IMR-90 (cell line): ENCODE measurements around the gene TUBG2. TPM values are rescaled to one million over a fixed set of nuclear protein-coding genes. Genes with fewer than 3 reads are reported as not detected.

ENCODE experiments used
- ATAC-seq: fragments of 200-7000 bp; cut with Tn5 transposase; 2 replicates; pipeline ENCODE4 v1.9.1; 2020; ENCODE audit warnings: low read depth, mild to moderate bottlenecking, moderate library complexity
- BruUV-seq: library from RNA; stranded (reverse); fragments of 400-500 nt; replicated peaks from 2 replicates; lab custom pipeline; 2021; lab: Mats Ljungman, UMichigan
- CTCF ChIA-PET: fragments of 300-600 bp; formaldehyde crosslinking; extraction: SDS; loops from one replicate; lab custom pipeline; 2021; ENCODE audit warnings: antibody characterized with exemption; lab: Yijun Ruan, JAX
- POLR2A ChIA-PET: fragments of 300-600 bp; sonication (Branson Sonifier 250); formaldehyde crosslinking; loops from one replicate; lab custom pipeline; 2022; ENCODE audit warnings: antibody characterized with exemption; ENCODE audit not compliant: unreplicated experiment; lab: Charles Lee
- DNase-seq: peaks from one replicate; pipeline ENCODE4 v3.0.0; 2013
- H2AFZ ChIP-seq: replicated peaks from 2 replicates; pipeline ENCODE3; 2013; ENCODE audit warnings: low read length, mild to moderate bottlenecking; ENCODE audit not compliant: poor library complexity
- H2AK5ac ChIP-seq: 2 replicates; pipeline ENCODE4 v1.6.1; 2013; ENCODE audit warnings: low read depth, low read length, inconsistent platforms
- H2AK9ac ChIP-seq: replicated peaks from 2 replicates; pipeline ENCODE3; 2013; ENCODE audit warnings: mild to moderate bottlenecking, low read depth, low read length, moderate library complexity; ENCODE audit not compliant: poor library complexity
- H2BK120ac ChIP-seq: 2 replicates; pipeline ENCODE4 v1.6.1; 2013; ENCODE audit warnings: low read depth, low read length, inconsistent platforms
- H2BK15ac ChIP-seq: 3 replicates; pipeline ENCODE4 v1.6.1; 2013; ENCODE audit warnings: low read depth, low read length, inconsistent platforms
- H2BK20ac ChIP-seq: 2 replicates; pipeline ENCODE4 v1.6.1; 2013; ENCODE audit warnings: low read depth, mild to moderate bottlenecking, inconsistent platforms, low read length, moderate library complexity
- H2BK5ac ChIP-seq: 2 replicates; pipeline ENCODE4 v1.6.1; 2013; ENCODE audit warnings: mild to moderate bottlenecking, low read depth, low read length, inconsistent platforms; ENCODE audit not compliant: poor library complexity, severe bottlenecking
- H3K14ac ChIP-seq: replicated peaks from 2 replicates; pipeline ENCODE4 v1.6.1; 2013; ENCODE audit warnings: low read depth, low read length, inconsistent platforms
- H3K18ac ChIP-seq: 2 replicates; pipeline ENCODE4 v1.6.1; 2013; ENCODE audit warnings: low read depth, low read length, control low read depth
- H3K23ac ChIP-seq: 2 replicates; pipeline ENCODE4 v1.6.1; 2013; ENCODE audit warnings: low read depth, low read length, inconsistent platforms
- H3K27ac ChIP-seq: 2 replicates; pipeline ENCODE4 v1.5.1; 2013; ENCODE audit warnings: mild to moderate bottlenecking, control low read depth, low read length; ENCODE audit not compliant: insufficient read depth
- H3K27me3 ChIP-seq: 2 replicates; pipeline ENCODE4 v1.6.1; 2013; ENCODE audit warnings: low read length; ENCODE audit not compliant: control insufficient read depth, insufficient read depth
- H3K36me3 ChIP-seq: 2 replicates; pipeline ENCODE4 v1.6.1; 2013; ENCODE audit warnings: low read length, mixed read lengths; ENCODE audit not compliant: control insufficient read depth, insufficient read depth
- H3K4ac ChIP-seq: 2 replicates; pipeline ENCODE4 v1.6.1; 2013; ENCODE audit warnings: low read depth, low read length, inconsistent platforms
- H3K4me1 ChIP-seq: 2 replicates; pipeline ENCODE4 v1.6.1; 2013; ENCODE audit warnings: low read length, mixed read lengths; ENCODE audit not compliant: control insufficient read depth, insufficient read depth
- H3K4me2 ChIP-seq: 2 replicates; pipeline ENCODE4 v1.6.1; 2013; ENCODE audit warnings: low read depth, mild to moderate bottlenecking, control low read depth, low read length, moderate library complexity
- H3K4me3 ChIP-seq: 2 replicates; pipeline ENCODE4 v1.5.1; 2013; ENCODE audit warnings: low read depth, mild to moderate bottlenecking, control low read depth, low read length, moderate library complexity; ENCODE audit not compliant: insufficient read depth
- H3K56ac ChIP-seq: 2 replicates; pipeline ENCODE4 v1.6.1; 2013; ENCODE audit warnings: low read length, inconsistent platforms; ENCODE audit not compliant: insufficient read depth; ENCODE audit errors: extremely low read depth
- H3K79me1 ChIP-seq, 2 experiments: 2 replicates each; pipeline ENCODE4 v1.6.1; 2013; ENCODE audit warnings: low read length in 2 of 2, inconsistent platforms in 1 of 2, low read depth in 1 of 2
- H3K9ac ChIP-seq: 2 replicates; pipeline ENCODE4 v1.6.1; 2013; ENCODE audit warnings: low read depth, low read length, control low read depth
- H3K9me1 ChIP-seq: 2 replicates; pipeline ENCODE4 v1.6.1; 2013; ENCODE audit warnings: low read length, inconsistent platforms; ENCODE audit not compliant: insufficient read depth
- H3K9me3 ChIP-seq: 2 replicates; pipeline ENCODE4 v1.6.1; 2013; ENCODE audit warnings: low read length; ENCODE audit not compliant: control insufficient read depth, insufficient read depth
- H4K20me1 ChIP-seq: 2 replicates; pipeline ENCODE4 v1.6.1; 2013; ENCODE audit warnings: low read length, inconsistent platforms; ENCODE audit not compliant: insufficient read depth
- H4K5ac ChIP-seq: 2 replicates; pipeline ENCODE4 v1.6.1; 2013; ENCODE audit warnings: mild to moderate bottlenecking, low read depth, low read length, control low read depth
- H4K8ac ChIP-seq, 2 experiments: 2 replicates each; pipeline ENCODE4 v1.6.1; 2013; ENCODE audit warnings: low read depth in 2 of 2, low read length in 2 of 2, control low read depth in 1 of 2, inconsistent platforms in 1 of 2
- H4K91ac ChIP-seq: 2 replicates; pipeline ENCODE4 v1.6.1; 2013; ENCODE audit warnings: low read depth, low read length, inconsistent platforms; ENCODE audit not compliant: insufficient read depth
- BHLHE40 ChIP-seq: fragments of 150-350 bp; IDR thresholded peaks from 2 replicates; pipeline ENCODE4 v1.6.1; 2016; ENCODE audit warnings: mild to moderate bottlenecking, low read depth, low read length
- CEBPB ChIP-seq: IDR thresholded peaks from 2 replicates; pipeline ENCODE4 v1.6.1; 2012; ENCODE audit warnings: low read depth, low read length, improper control_type of control experiment
- CHD1 ChIP-seq: IDR thresholded peaks from 2 replicates; pipeline ENCODE4 v1.6.1; 2012; ENCODE audit warnings: low read depth, low read length, improper control_type of control experiment
- CTCF ChIP-seq: conservative IDR thresholded peaks from 2 replicates; pipeline ENCODE4 v1.5.1; 2012; ENCODE audit warnings: mild to moderate bottlenecking, low read depth, low read length, improper control_type of control experiment
- ELK1 ChIP-seq: fragments of 150-350 bp; IDR thresholded peaks from 2 replicates; pipeline ENCODE4 v1.6.1; 2016; ENCODE audit warnings: low read depth, mild to moderate bottlenecking, low read length, moderate library complexity, borderline replicate concordance
- FOS ChIP-seq: fragments of 150-350 bp; IDR thresholded peaks from 2 replicates; pipeline ENCODE4 v1.6.1; 2016; ENCODE audit warnings: low read depth, low read length
- MAZ ChIP-seq: IDR thresholded peaks from 2 replicates; pipeline ENCODE4 v1.6.1; 2012; ENCODE audit warnings: low read depth, mild to moderate bottlenecking, low read length, improper control_type of control experiment, moderate library complexity, borderline replicate concordance
- MXI1 ChIP-seq: IDR thresholded peaks from 2 replicates; pipeline ENCODE4 v1.6.1; 2012; ENCODE audit warnings: low read depth, mild to moderate bottlenecking, low read length, moderate library complexity, borderline replicate concordance
- POLR2A ChIP-seq: IDR thresholded peaks from 2 replicates; pipeline ENCODE4 v1.6.1; 2012; ENCODE audit warnings: mild to moderate bottlenecking, low read depth, low read length
- RAD21 ChIP-seq: IDR thresholded peaks from 2 replicates; pipeline ENCODE4 v1.6.1; 2012; ENCODE audit warnings: low read length, improper control_type of control experiment
- RFX5 ChIP-seq: IDR thresholded peaks from 2 replicates; pipeline ENCODE4 v1.8.0; 2012; ENCODE audit warnings: low read depth, mild to moderate bottlenecking, low read length, moderate library complexity
- SMC3 ChIP-seq: fragments of 150-350 bp; IDR thresholded peaks from 2 replicates; pipeline ENCODE4 v1.6.1; 2016; ENCODE audit warnings: low read depth, mild to moderate bottlenecking, antibody characterized with exemption, low read length, moderate library complexity
- USF2 ChIP-seq: fragments of 150-350 bp; IDR thresholded peaks from 2 replicates; pipeline ENCODE4 v1.6.1; 2017; ENCODE audit warnings: mild to moderate bottlenecking, antibody characterized with exemption, low read length, low read depth
- WGBS, 2 experiments: methylation state at CpG; one replicate each; pipeline versions ENCODE4 v1.1.5 to v1.1.7; 2013; ENCODE audit warnings: missing lambda C conversion rate in 2 of 2; ENCODE audit not compliant: insufficient read length in 1 of 2; ENCODE audit errors: extremely low coverage in 2 of 2; 5-methylcytosine and 5-hydroxymethylcytosine counted together
- dilution Hi-C: fragments of 300-500 bp; cut with HindIII; formaldehyde crosslinking; loops from one replicate; pipeline ENCODE4 v1.14.3; 2018; ENCODE audit warnings: low sequenced_read_pairs; ENCODE audit not compliant: unreplicated experiment
- in situ Hi-C: fragments of 300-500 bp; cut with MboI; formaldehyde crosslinking; loops from 3 replicates; pipeline ENCODE4 v1.14.3; 2019; ENCODE audit warnings: low sequenced_read_pairs, inconsistent platforms, mixed read lengths
- intact Hi-C: fragments of 100-400 bp; cut with micrococcal nuclease; formaldehyde crosslinking; loops from 2 replicates; pipeline ENCODE4 v1.10.0; 2022
- polyA plus RNA-seq, 3 experiments: library from polyadenylated mRNA; depleted of rRNA; stranded (reverse); fragments of >200 nt; gene quantifications; 2 replicates each; pipeline ENCODE4 v1.2.3, GENCODE V29; 2012; ENCODE audit warnings: low replicate concordance in 1 of 3
- total RNA-seq: library from RNA; depleted of rRNA; stranded (reverse); fragments of >200 nt; gene quantifications from 2 replicates; pipeline ENCODE4 v1.2.3, GENCODE V29; 2012

TUBG2 gene
- total and polyA plus RNA-seq, 2 of the 4 experiments (the other 2 are of a cell fraction): 3.6 to 24.6 TPM

- Histone ChIP-seq H2AK9ac (no peak overlapping the region), H3K36me3 (no peaks in the 10 kb centered on the region), H3K9ac (no peak overlapping the region), H2AK5ac (no peak overlapping the region), H3K79me1 (no peaks in the 10 kb centered on the region), H3K27ac (no peak overlapping the region), H3K23ac (no peak overlapping the region), H4K91ac (no peak overlapping the region), H3K14ac (no peak overlapping the region), H3K4me3 (no peak overlapping the region), H3K4me2 (no peak overlapping the region), H2BK20ac (no peak overlapping the region), H2AFZ (no peak overlapping the region), H3K9me3 (no peaks in the 10 kb centered on the region), H3K56ac (no peak overlapping the region), H3K4me1 (peaks cover 3% of the 10 kb centered on the region; the same call in 1 of the 2 replicates), H4K8ac (no peak overlapping the region), H4K20me1 (no peaks in the 10 kb centered on the region), H3K27me3 (peaks cover 25% of the 10 kb centered on the region), H3K18ac (no peak overlapping the region), H2BK5ac (no peak overlapping the region), H3K9me1 (no peaks in the 10 kb centered on the region), H2BK120ac (no peak overlapping the region), H4K5ac (no peak overlapping the region), H3K4ac (no peak overlapping the region), H2BK15ac (no peak overlapping the region)
- DNase-seq (no peak), ATAC-seq (no peak)
- TF ChIP-seq POLR2A (no peak), CEBPB (no peak), CTCF (no peak), RAD21 (no peak), USF2 (no peak), MAZ (no peak), ELK1 (no peak), RFX5 (no peak), MXI1 (no peak), BHLHE40 (no peak), FOS (no peak), SMC3 (no peak), CHD1 (no peak)
- dilution Hi-C loops: no loop called here
- in situ Hi-C loops: no loop called here
- ChIA-PET CTCF (no interaction called here), POLR2A (interaction anchor here (0.7 kb wide), 1 partner anchor 131 kb away, joined by 4 read pairs; no protein-coding TSS in a partner anchor)
- BruUV-seq: no TSS peak
- WGBS, 2 experiments: no CpG with 5 or more reads among the region's 4 CpGs
- intact Hi-C loops: no loop called here
These were observed 7.7 kb upstream of the TUBG2 start for GRCh38 chr17:42651392-42651791.
